Vagina (tissue), 2 donors: Measurements from ENCODE around the gene AAGAB.

ENCODE experiments used
- CTCF ChIP-seq, 3 experiments: fragments of 450-650 bp in 2 of 3; fragments of 200-600 bp in 1 of 3; sonication (generic) in 1 of 3; IDR thresholded peaks; one replicate each; pipeline ENCODE4 v1.5.1; 2017 to 2019; ENCODE audit warnings: antibody characterized with exemption in 3 of 3, mild to moderate bottlenecking in 2 of 3, moderate library complexity in 2 of 3
- POLR2A ChIP-seq, 2 donors: fragments of 450-650 bp; IDR thresholded peaks; one replicate each; pipeline ENCODE4 v1.6.1; 2017; ENCODE audit warnings: antibody characterized with exemption in 2 of 2, mild to moderate bottlenecking in 2 of 2, moderate library complexity in 2 of 2
- POLR2AphosphoS5 ChIP-seq, 2 donors: sonication (generic); formaldehyde crosslinking; IDR thresholded peaks; one replicate each; pipeline ENCODE4 v1.9.0; 2017; ENCODE audit warnings: antibody characterized with exemption in 2 of 2, mild to moderate bottlenecking in 2 of 2, low read depth in 1 of 2; ENCODE audit not compliant: insufficient read depth in 1 of 2

- no peak for TF ChIP-seq CTCF (IDR thresholded peaks at IDR 0.05)
- TF ChIP-seq POLR2A (IDR thresholded peaks at IDR 0.05) = no peak
- TF ChIP-seq POLR2AphosphoS5 (IDR thresholded peaks at IDR 0.05; ENCODE audit: insufficient read depth in 1 of 2, low read depth in 1 of 2) = no peak
Measured at GRCh38 chr15:67212684-67213367, 41.6 kb downstream of the AAGAB start.
